Measurements from ENCODE around the gene CEMIP. TPM values are rescaled to one million over a fixed set of nuclear protein-coding genes. Genes with fewer than 3 reads are reported as not detected.

CEMIP gene
- total RNA-seq, 3 donors from 2014 or later = under 0.01 to 0.66 (median 0.59) TPM

GRCh38 chr15:80866936-80867335 is 87.8 kb downstream of the CEMIP start:
- DNase-seq (ENCODE audit: low spot score in 2 of 2) = no peak
- Histone ChIP-seq H3K9me3 (no peaks in the 10 kb centered on the region), H3K4me1 (no peaks in the 10 kb centered on the region), H3K4me3 (no peak overlapping the region), H3K27me3 (no peaks in the 10 kb centered on the region), H3K27ac (no peak overlapping the region), H3K36me3 (no peaks in the 10 kb centered on the region)
- TF ChIP-seq CTCF (IDR thresholded peaks at IDR 0.05) (no peak), POLR2A (IDR thresholded peaks at IDR 0.05) (no peak), POLR2AphosphoS5 (IDR thresholded peaks at IDR 0.05) (no peak)
- intact Hi-C loops (cut with DNase I; ENCODE audit: low total_unique reads) = no loop called here

- no peaks in the 10 kb centered on the region for H3K27me3 ChIP-seq
- TF ChIP-seq POLR2AphosphoS5 (IDR thresholded peaks at IDR 0.05) = no peak
- no peak for TF ChIP-seq POLR2A (IDR thresholded peaks at IDR 0.05)
- TF ChIP-seq CTCF (IDR thresholded peaks at IDR 0.05) = no peak
- no peak for DNase-seq (ENCODE audit: low spot score in 2 of 2)
- no peak overlapping the region for H3K4me3 ChIP-seq
- no peak overlapping the region for H3K27ac ChIP-seq
- no peaks in the 10 kb centered on the region for H3K36me3 ChIP-seq
- no peaks in the 10 kb centered on the region for H3K4me1 ChIP-seq
- intact Hi-C loops (cut with DNase I; ENCODE audit: low total_unique reads) = no loop called here
- H3K9me3 ChIP-seq = no peaks in the 10 kb centered on the region
These were observed 91.2 kb downstream of the CEMIP start for GRCh38 chr15:80870366-80870765.

- DNase-seq (ENCODE audit: low spot score in 2 of 2) = no peak
- no peaks in the 10 kb centered on the region for H3K36me3 ChIP-seq
- intact Hi-C loops (cut with DNase I; ENCODE audit: low total_unique reads) = no loop called here
- no peak overlapping the region for H3K4me3 ChIP-seq
- H3K9me3 ChIP-seq = no peaks in the 10 kb centered on the region
- no peaks in the 10 kb centered on the region for H3K4me1 ChIP-seq
- no peaks in the 10 kb centered on the region for H3K27me3 ChIP-seq
- H3K27ac ChIP-seq = no peak overlapping the region
- TF ChIP-seq CTCF (IDR thresholded peaks at IDR 0.05) (no peak), POLR2A (IDR thresholded peaks at IDR 0.05) (no peak), POLR2AphosphoS5 (IDR thresholded peaks at IDR 0.05) (no peak)
These were observed 91.7 kb downstream of the CEMIP start for GRCh38 chr15:80870893-80871292.

GRCh38 chr15:80871858-80872257 is 92.7 kb downstream of the CEMIP start:
- H3K27me3 ChIP-seq = no peaks in the 10 kb centered on the region
- H3K9me3 ChIP-seq = no peaks in the 10 kb centered on the region

GRCh38 chr15:80873366-80873952 is 94.3 kb downstream of the CEMIP start:
- DNase-seq (ENCODE audit: low spot score in 2 of 2) = no peak
- TF ChIP-seq CTCF (IDR thresholded peaks at IDR 0.05) (no peak), POLR2A (IDR thresholded peaks at IDR 0.05) (no peak), POLR2AphosphoS5 (IDR thresholded peaks at IDR 0.05) (no peak)
- no peaks in the 10 kb centered on the region for H3K9me3 ChIP-seq
- H3K36me3 ChIP-seq = no peaks in the 10 kb centered on the region
- intact Hi-C loops (cut with DNase I; ENCODE audit: low total_unique reads) = no loop called here
- H3K4me3 ChIP-seq = no peak overlapping the region
- H3K27ac ChIP-seq = no peak overlapping the region
- H3K4me1 ChIP-seq = no peaks in the 10 kb centered on the region
- H3K27me3 ChIP-seq = no peaks in the 10 kb centered on the region

More at GRCh38 chr15:80871858-80872257, 92.7 kb downstream of the CEMIP start:
- Histone ChIP-seq H3K4me1 (no peaks in the 10 kb centered on the region), H3K36me3 (no peaks in the 10 kb centered on the region), H3K4me3 (no peak overlapping the region), H3K27ac (no peak overlapping the region)
- DNase-seq (ENCODE audit: low spot score in 2 of 2) = no peak
- TF ChIP-seq POLR2AphosphoS5 (IDR thresholded peaks at IDR 0.05) = no peak
- intact Hi-C loops (cut with DNase I; ENCODE audit: low total_unique reads) = no loop called here

All from breast epithelium (tissue), 4 donors.